OCI-LY1 (cell line): ENCODE data around the gene ADAP2.
A peak's percentile ranks its signal among the peaks of the same experiment; 100 is the strongest.
"Not testable (repeated sequence)": the region's sequence is repeated elsewhere in the genome, so short reads cannot be mapped to it uniquely, and the experiment has no call there.

Experiments used
- H2AFZ ChIP-seq: fragments of 200-600 bp; sonication (generic), shearing (Covaris generic); 2 replicates; pipeline ENCODE4 v1.6.0; 2014; ENCODE audit warnings: antibody characterized with exemption, mild to moderate bottlenecking, low read length
- H3F3A ChIP-seq: fragments of 200-600 bp; sonication (generic), shearing (Covaris generic); 2 replicates; pipeline ENCODE4 v1.6.0; 2014; ENCODE audit warnings: mild to moderate bottlenecking, antibody characterized with exemption, low read length, moderate library complexity; ENCODE audit not compliant: insufficient read depth
- H3K27ac ChIP-seq: fragments of 200-600 bp; sonication (generic); 2 replicates; pipeline ENCODE4 v1.5.1; 2014; ENCODE audit warnings: low read length, mixed run types, mild to moderate bottlenecking, low read depth; ENCODE audit not compliant: poor library complexity, severe bottlenecking
- H3K27me3 ChIP-seq: fragments of 200-600 bp; sonication (generic); 2 replicates; pipeline ENCODE4 v1.6.0; 2014; ENCODE audit warnings: antibody characterized with exemption, mild to moderate bottlenecking, low read length, moderate library complexity; ENCODE audit not compliant: insufficient read depth
- H3K36me3 ChIP-seq: fragments of 200-600 bp; sonication (generic); 2 replicates; pipeline ENCODE4 v1.6.1; 2014; ENCODE audit warnings: mild to moderate bottlenecking, antibody characterized with exemption, low read length, moderate library complexity, mixed read lengths; ENCODE audit not compliant: insufficient read depth
- H3K4me1 ChIP-seq: fragments of 200-600 bp; sonication (generic); 2 replicates; pipeline ENCODE4 v1.5.1; 2014; ENCODE audit warnings: mild to moderate bottlenecking, low read length, moderate library complexity; ENCODE audit not compliant: insufficient read depth, severe bottlenecking
- H3K4me2 ChIP-seq: fragments of 200-600 bp; sonication (generic), shearing (Covaris generic); 2 replicates; pipeline ENCODE4 v1.6.1; 2014; ENCODE audit warnings: low read length
- H3K4me3 ChIP-seq: fragments of 200-600 bp; sonication (generic); 2 replicates; pipeline ENCODE4 v1.5.1; 2014; ENCODE audit warnings: low read length, low read depth, mild to moderate bottlenecking, mixed read lengths; ENCODE audit not compliant: poor library complexity, severe bottlenecking
- H3K79me2 ChIP-seq: fragments of 200-600 bp; shearing (Covaris generic); 2 replicates; pipeline ENCODE4 v1.6.1; 2016; ENCODE audit warnings: mixed run types, low read length, mixed read lengths; ENCODE audit not compliant: insufficient read depth
- H3K9ac ChIP-seq: fragments of 200-600 bp; sonication (generic), shearing (Covaris generic); 2 replicates; pipeline ENCODE4 v1.6.1; 2014; ENCODE audit warnings: mild to moderate bottlenecking, low read length, mixed read lengths
- H3K9me2 ChIP-seq: fragments of 200-600 bp; sonication (generic), shearing (Covaris generic); 2 replicates; pipeline ENCODE4 v1.6.1; 2014; ENCODE audit warnings: low read depth, mild to moderate bottlenecking, low read length, mixed read lengths
- H3K9me3 ChIP-seq: fragments of 200-600 bp; shearing (Covaris generic); 2 replicates; pipeline ENCODE4 v1.6.1; 2014; ENCODE audit warnings: low read length, mixed read lengths
- H4K20me1 ChIP-seq: fragments of 200-600 bp; sonication (generic), shearing (Covaris generic); 2 replicates; pipeline ENCODE4 v1.6.0; 2016; ENCODE audit warnings: mild to moderate bottlenecking, low read length; ENCODE audit not compliant: insufficient read depth
- EZH2 ChIP-seq: fragments of 200-600 bp; sonication (generic), shearing (Covaris generic); IDR thresholded peaks from 2 replicates; pipeline ENCODE4 v1.8.0; 2017; ENCODE audit warnings: borderline replicate concordance, mixed run types, mild to moderate bottlenecking, antibody characterized with exemption, low read length, moderate library complexity, mixed read lengths
- TF ChIP-seq, protein P1 (sequence below): fragments of 200-600 bp; sonication (generic), shearing (Covaris generic); IDR thresholded peaks from 2 replicates; pipeline ENCODE4 v1.5.1; 2017; ENCODE audit warnings: mild to moderate bottlenecking, antibody characterized with exemption, low read length, moderate library complexity, mixed read lengths

ADAP2 gene

DNA sequence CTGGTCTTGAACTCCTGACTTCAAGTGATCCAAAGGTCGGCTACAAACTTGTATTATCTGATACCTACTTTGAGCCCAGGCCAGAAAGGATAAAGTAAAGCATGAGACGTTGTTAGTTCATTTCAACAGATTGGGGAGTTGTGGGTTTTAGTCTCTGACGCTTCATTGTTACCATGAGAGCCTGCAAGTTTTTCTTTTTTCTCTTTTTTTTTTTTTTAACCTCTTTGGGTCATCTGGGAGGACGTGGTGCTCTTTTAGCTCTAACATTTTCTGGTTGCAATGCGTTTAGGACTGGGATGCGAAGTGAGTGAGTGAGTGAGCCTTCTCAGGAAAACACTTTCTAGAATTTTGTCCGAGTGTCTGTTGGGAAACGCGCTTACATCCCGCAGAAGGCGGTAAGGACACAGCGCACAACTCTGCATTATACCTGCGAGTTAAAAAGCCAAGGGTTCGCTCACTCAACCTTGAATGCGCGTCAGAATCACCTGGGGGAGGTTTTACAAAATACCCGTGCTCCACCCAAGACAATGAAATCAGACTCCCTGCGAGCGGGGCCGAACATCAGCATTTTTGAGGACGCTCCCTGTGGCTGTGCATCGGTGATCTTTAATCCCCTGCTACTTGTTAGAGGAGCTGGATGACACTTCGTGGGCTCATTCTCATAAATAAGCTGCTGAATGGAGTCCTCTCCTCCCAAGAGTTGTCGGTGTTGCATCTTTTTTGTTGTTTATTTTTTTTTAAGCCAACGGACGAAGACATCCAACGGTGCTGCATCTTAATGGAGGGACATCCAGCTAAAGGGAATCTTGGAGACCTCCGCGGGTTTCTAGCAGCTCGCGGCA, 48.5 kb downstream of the ADAP2 start:
- Histone ChIP-seq H3K4me1 (peaks cover 42% of the 10 kb centered on the region), H3F3A (no peaks in the 10 kb centered on the region), H3K36me3 (peaks cover 24% of the 10 kb centered on the region), H2AFZ (peak overlapping the region; percentile 71; the same call in 1 of the 2 replicates), H4K20me1 (no peaks in the 10 kb centered on the region), H3K9ac (peak overlapping the region; percentile 95), H3K9me2 (no peaks in the 10 kb centered on the region), H3K4me3 (peak overlapping the region; percentile 72), H3K27me3 (no peaks in the 10 kb centered on the region), H3K27ac (peak overlapping the region; percentile 98), H3K9me3 (no peaks in the 10 kb centered on the region), H3K4me2 (peak overlapping the region; percentile 97), H3K79me2 (peaks cover 24% of the 10 kb centered on the region; the same call in 1 of the 2 replicates)
- TF ChIP-seq, protein P1, sequence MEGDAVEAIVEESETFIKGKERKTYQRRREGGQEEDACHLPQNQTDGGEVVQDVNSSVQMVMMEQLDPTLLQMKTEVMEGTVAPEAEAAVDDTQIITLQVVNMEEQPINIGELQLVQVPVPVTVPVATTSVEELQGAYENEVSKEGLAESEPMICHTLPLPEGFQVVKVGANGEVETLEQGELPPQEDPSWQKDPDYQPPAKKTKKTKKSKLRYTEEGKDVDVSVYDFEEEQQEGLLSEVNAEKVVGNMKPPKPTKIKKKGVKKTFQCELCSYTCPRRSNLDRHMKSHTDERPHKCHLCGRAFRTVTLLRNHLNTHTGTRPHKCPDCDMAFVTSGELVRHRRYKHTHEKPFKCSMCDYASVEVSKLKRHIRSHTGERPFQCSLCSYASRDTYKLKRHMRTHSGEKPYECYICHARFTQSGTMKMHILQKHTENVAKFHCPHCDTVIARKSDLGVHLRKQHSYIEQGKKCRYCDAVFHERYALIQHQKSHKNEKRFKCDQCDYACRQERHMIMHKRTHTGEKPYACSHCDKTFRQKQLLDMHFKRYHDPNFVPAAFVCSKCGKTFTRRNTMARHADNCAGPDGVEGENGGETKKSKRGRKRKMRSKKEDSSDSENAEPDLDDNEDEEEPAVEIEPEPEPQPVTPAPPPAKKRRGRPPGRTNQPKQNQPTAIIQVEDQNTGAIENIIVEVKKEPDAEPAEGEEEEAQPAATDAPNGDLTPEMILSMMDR: no peak
- no peak for TF ChIP-seq EZH2

DNA sequence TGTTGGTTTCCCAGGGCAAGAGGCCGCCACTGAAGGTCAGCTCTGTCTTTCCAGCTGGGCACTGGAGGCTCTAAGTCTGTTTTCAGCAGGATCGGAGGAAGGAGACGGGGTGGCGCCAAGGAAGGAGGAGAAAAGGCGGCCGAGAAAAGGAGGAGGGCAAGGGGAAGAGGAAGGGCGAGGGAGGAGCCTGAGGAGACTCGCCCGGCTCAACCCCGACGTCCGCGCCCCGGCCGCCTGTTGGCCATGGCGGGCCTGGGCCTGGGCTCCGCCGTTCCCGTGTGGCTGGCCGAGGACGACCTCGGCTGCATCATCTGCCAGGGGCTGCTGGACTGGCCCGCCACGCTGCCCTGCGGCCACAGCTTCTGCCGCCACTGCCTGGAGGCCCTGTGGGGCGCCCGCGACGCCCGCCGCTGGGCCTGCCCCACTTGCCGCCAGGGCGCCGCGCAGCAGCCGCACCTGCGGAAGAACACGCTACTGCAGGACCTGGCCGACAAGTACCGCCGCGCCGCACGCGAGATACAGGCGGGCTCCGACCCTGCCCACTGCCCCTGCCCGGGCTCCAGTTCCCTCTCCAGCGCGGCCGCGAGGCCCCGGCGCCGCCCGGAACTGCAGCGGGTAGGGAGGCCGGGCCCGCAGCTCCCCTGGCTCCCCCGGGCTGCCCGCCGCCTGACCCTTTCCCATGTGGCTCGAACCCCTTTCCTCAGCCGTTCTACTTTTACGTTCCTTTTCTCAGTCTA, 49.3 kb downstream of the ADAP2 start, which contains the start of gene RNF135:
TSS of gene RNF135 (plus strand) at position 209 of the 737 bp plus-strand sequence. CDS start at position 244, 35 bp downstream.
- Histone ChIP-seq H3K9me2 (no peaks in the 10 kb centered on the region), H2AFZ (peak within 1 kb of the TSS; percentile 71; the same call in 1 of the 2 replicates), H3K9me3 (no peaks in the 10 kb centered on the region), H4K20me1 (no peaks in the 10 kb centered on the region), H3F3A (no peaks in the 10 kb centered on the region), H3K27ac (peak within 1 kb of the TSS; percentile 98), H3K36me3 (peaks cover 29% of the 10 kb centered on the region), H3K4me2 (peak within 1 kb of the TSS; percentile 97), H3K79me2 (peaks cover 32% of the 10 kb centered on the region; the same call in 1 of the 2 replicates), H3K9ac (peak within 1 kb of the TSS; percentile 95), H3K4me1 (peaks cover 42% of the 10 kb centered on the region), H3K27me3 (no peaks in the 10 kb centered on the region), H3K4me3 (peak within 1 kb of the TSS; percentile 72)
- no peak for TF ChIP-seq EZH2
- TF ChIP-seq, protein P1: no peak

DNA sequence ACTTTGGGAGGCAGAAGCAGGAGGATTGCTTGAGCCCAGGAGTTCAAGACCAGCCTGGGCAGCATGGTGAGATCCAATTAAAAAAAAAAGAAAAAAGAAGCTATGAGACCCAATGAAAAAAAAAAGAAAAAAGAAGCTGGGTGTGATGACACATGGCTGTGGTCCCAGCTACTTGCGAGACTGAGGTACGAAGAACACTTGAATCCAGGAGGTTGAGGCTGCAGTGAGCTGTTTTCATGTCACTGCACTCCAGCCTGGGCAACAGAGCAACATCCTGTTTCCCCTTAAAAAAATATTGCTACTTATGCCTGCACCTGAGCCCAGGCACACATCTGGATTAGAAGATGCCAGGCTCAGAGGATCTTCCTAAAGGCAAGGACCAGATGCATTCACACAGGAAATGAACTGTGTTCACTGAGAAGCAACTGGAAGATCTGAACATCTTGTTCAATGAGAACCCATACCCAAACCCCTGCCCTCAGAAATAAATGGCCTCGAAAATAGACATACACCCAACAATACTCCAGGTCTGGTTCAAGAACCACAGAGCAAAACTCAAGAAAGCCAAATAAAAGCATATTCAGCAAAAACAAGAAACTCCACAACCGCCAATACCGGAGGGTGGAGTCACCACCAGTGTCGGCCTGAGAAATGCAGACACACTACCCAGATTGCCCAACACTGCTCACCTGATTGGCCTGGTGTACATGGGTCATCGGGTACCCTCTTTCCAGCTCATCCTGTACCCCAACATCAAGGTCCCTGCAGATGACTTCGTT, 53.5 kb downstream of the ADAP2 start:
- no peaks in the 10 kb centered on the region for H3K27me3 ChIP-seq
- H3K4me2 ChIP-seq: no peak overlapping the region
- H4K20me1 ChIP-seq: no peaks in the 10 kb centered on the region
- peaks cover 16% of the 10 kb centered on the region for H3K4me1 ChIP-seq
- peak overlapping the region; percentile 39 for H3K27ac ChIP-seq
- H3K36me3 ChIP-seq: peaks cover 29% of the 10 kb centered on the region
- H3K9me3 ChIP-seq: no peaks in the 10 kb centered on the region
- peaks cover 47% of the 10 kb centered on the region for H3K79me2 ChIP-seq
- H3K4me3 ChIP-seq: no peak overlapping the region
- H3F3A ChIP-seq: no peaks in the 10 kb centered on the region
- H2AFZ ChIP-seq: no peak overlapping the region
- H3K9ac ChIP-seq: no peak overlapping the region
- TF ChIP-seq, protein P1: no peak
- no peak for TF ChIP-seq EZH2
- no peaks in the 10 kb centered on the region for H3K9me2 ChIP-seq

DNA sequence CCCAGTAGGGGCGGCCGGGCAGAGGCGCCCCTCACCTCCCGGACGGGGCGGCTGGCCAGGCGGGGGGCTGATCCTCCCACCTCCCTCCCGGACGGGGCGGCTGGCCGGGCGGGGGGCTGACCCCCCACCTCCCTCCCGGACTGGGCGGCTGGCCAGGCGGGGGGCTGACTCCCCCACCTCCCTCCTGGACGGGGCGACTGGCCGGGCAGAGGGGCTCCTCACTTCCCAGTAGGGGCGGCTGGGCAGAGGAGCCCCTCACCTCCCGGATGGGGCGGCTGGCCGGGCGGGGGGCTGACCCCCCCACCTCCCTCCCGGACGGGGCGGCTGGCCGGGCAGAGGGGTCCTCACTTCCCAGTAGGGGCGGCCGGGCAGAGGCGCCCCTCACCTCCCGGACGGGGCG, 58.2 kb downstream of the ADAP2 start:
- Histone ChIP-seq H3K79me2 (peaks cover 28% of the 10 kb centered on the region), H3K36me3 (peaks cover 18% of the 10 kb centered on the region)
- not testable (repeated sequence) for H3K27me3 ChIP-seq, H3K27ac ChIP-seq, H4K20me1 ChIP-seq, H3K9me3 ChIP-seq, H3F3A ChIP-seq, H2AFZ ChIP-seq, H3K4me2 ChIP-seq, H3K9me2 ChIP-seq, H3K4me3 ChIP-seq, H3K4me1 ChIP-seq, H3K9ac ChIP-seq
